ENCODE data around the gene WDFY3. TPM values are rescaled to one million over a fixed set of nuclear protein-coding genes. Genes with fewer than 3 reads are reported as not detected.

Gene WDFY3
- total and polyA plus RNA-seq, 2 donors (not counting 1 experiment from before 2014, with no cell fraction given) = 0.05 to 0.36 TPM

- Histone ChIP-seq H3K9me3 (ENCODE audit: control extremely low read depth in 1 of 3, control insufficient read depth in 2 of 3, insufficient read depth in 1 of 3, low read length in 2 of 3) (no peaks in the 10 kb centered on the region), H3K27ac (ENCODE audit: low read length in 2 of 2) (no peak overlapping the region), H3K27me3 (replicated peaks in 1 of 4; ENCODE audit: control extremely low read depth in 1 of 4, control insufficient read depth in 3 of 4, insufficient read depth in 4 of 4, low read length in 3 of 4) (no peaks in the 10 kb centered on the region), H4K20me1 (ENCODE audit: control insufficient read depth, insufficient read depth, low read length, poor library complexity, severe bottlenecking) (no peaks in the 10 kb centered on the region), H3K4me3 (ENCODE audit: control extremely low read depth in 1 of 5, extremely low read depth in 1 of 5, insufficient read depth in 1 of 5, low read depth in 2 of 5, low read length in 4 of 5) (no peak overlapping the region), H2AFZ (ENCODE audit: insufficient read depth, low read depth, low read length, poor library complexity, severe bottlenecking) (no peak overlapping the region), H3K4me2 (replicated peaks; ENCODE audit: low read depth, low read length, poor library complexity, severe bottlenecking) (no peak overlapping the region), H3K9ac (ENCODE audit: low read length) (no peak overlapping the region), H3K4me1 (ENCODE audit: control insufficient read depth in 2 of 2, insufficient read depth in 2 of 2, low read length in 2 of 2) (no peaks in the 10 kb centered on the region), H3K79me2 (ENCODE audit: control insufficient read depth, insufficient read depth, low read length) (no peaks in the 10 kb centered on the region), H3K36me3 (replicated peaks in 1 of 2; ENCODE audit: control extremely low read depth in 1 of 2, control insufficient read depth in 1 of 2, extremely low read depth in 1 of 2, insufficient read depth in 2 of 2, low read length in 1 of 2) (no peaks in the 10 kb centered on the region)
- Mint-ChIP-seq H3K4me1 (no peaks in the 10 kb centered on the region), H3K4me3 (no peak overlapping the region), H3K27ac (no peak overlapping the region), H3K9me3 (ENCODE audit: insufficient read depth) (no peaks in the 10 kb centered on the region), H3K27me3 (no peaks in the 10 kb centered on the region)
- CTCF ChIA-PET = no interaction called here
- intact Hi-C loops (cut with micrococcal nuclease) = no loop called here
- no CpG with 5 or more reads among the region's 1 CpG for WGBS (ENCODE audit: insufficient coverage)
- POLR2A ChIA-PET = no interaction called here
- ATAC-seq (ENCODE audit: low read depth) (no peak), DNase-seq (no peak)
- TF ChIP-seq CTCF (IDR thresholded peaks at IDR 0.05) = no peak
Measured at GRCh38 chr4:84685105-84685504, 281.4 kb downstream of the WDFY3 start.

GRCh38 chr4:84684361-84684760, 282.1 kb downstream of the WDFY3 start:
- DNase-seq = no peak
- Histone ChIP-seq H3K27me3 (replicated peaks in 1 of 4; ENCODE audit: control extremely low read depth in 1 of 4, control insufficient read depth in 3 of 4, insufficient read depth in 4 of 4, low read length in 3 of 4) (no peaks in the 10 kb centered on the region), H3K9ac (ENCODE audit: low read length) (no peak overlapping the region), H3K4me3 (ENCODE audit: control extremely low read depth in 1 of 5, extremely low read depth in 1 of 5, insufficient read depth in 1 of 5, low read depth in 2 of 5, low read length in 4 of 5) (no peak overlapping the region), H3K79me2 (ENCODE audit: control insufficient read depth, insufficient read depth, low read length) (no peaks in the 10 kb centered on the region), H4K20me1 (ENCODE audit: control insufficient read depth, insufficient read depth, low read length, poor library complexity, severe bottlenecking) (no peaks in the 10 kb centered on the region), H3K4me2 (replicated peaks; ENCODE audit: low read depth, low read length, poor library complexity, severe bottlenecking) (no peak overlapping the region), H3K4me1 (ENCODE audit: control insufficient read depth in 2 of 2, insufficient read depth in 2 of 2, low read length in 2 of 2) (no peaks in the 10 kb centered on the region), H3K9me3 (ENCODE audit: control extremely low read depth in 1 of 3, control insufficient read depth in 2 of 3, insufficient read depth in 1 of 3, low read length in 2 of 3) (no peaks in the 10 kb centered on the region), H3K27ac (ENCODE audit: low read length in 2 of 2) (no peak overlapping the region), H2AFZ (ENCODE audit: insufficient read depth, low read depth, low read length, poor library complexity, severe bottlenecking) (no peak overlapping the region), H3K36me3 (replicated peaks in 1 of 2; ENCODE audit: control extremely low read depth in 1 of 2, control insufficient read depth in 1 of 2, extremely low read depth in 1 of 2, insufficient read depth in 2 of 2, low read length in 1 of 2) (no peaks in the 10 kb centered on the region)
- ChIA-PET POLR2A (no interaction called here), CTCF (no interaction called here)
- Mint-ChIP-seq H3K27ac (no peak overlapping the region), H3K4me1 (no peaks in the 10 kb centered on the region), H3K9me3 (ENCODE audit: insufficient read depth) (no peaks in the 10 kb centered on the region), H3K4me3 (no peak overlapping the region), H3K27me3 (no peaks in the 10 kb centered on the region)
- no peak for TF ChIP-seq EZH2 (IDR thresholded peaks at IDR 0.05; ENCODE audit: borderline replicate concordance, insufficient read depth, low read depth, low read length, poor library complexity, severe bottlenecking)
- no peak for TF ChIP-seq CTCF (IDR thresholded peaks at IDR 0.05)
- no peak for ATAC-seq (ENCODE audit: low read depth)
- WGBS (ENCODE audit: insufficient coverage) = no CpG with 5 or more reads among the region's 3 CpGs
- intact Hi-C loops (cut with micrococcal nuclease) = no loop called here

All from B cell (primary cell).